DLD1 (cell line): Measurements from ENCODE around the gene PLCXD3.
"Not testable (repeated sequence)": the region's sequence is repeated elsewhere in the genome, so short reads cannot be mapped to it uniquely, and the experiment has no call there.

Experiments used
- in situ Hi-C: cut with HindIII; loops from 2 replicates; pipeline ENCODE4 v1.10.0; 2017; ENCODE audit warnings: low sequenced_read_pairs

PLCXD3 gene

DNA sequence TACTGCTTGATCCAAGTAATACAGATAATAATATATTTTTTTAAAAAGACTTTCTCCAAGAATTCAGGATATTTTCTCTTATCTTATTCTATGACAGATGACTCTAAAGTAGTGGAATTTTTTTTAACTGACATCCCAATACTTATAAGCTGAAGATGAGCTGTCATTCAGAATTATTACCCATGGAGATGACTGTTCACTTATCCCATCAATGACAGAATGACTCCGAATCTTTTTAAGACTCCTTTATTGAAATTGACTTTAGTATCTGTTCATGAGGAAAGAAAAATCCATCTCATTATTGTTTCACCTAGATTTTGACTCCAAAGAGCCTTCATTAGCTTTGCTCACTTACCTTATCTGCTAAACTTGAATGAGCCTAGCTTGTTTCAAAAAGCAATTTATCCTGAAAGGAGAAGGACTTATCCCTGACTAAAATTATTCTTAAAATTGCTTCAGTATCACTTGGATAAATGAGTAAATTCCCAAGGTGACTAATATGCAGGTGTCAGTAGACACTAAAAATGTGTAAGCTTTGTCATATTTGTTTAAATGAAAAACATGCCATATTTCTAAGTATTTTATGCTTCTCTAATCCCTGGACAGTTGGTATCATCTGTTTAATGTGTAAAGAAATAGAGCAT, 146.9 kb downstream of the PLCXD3 start:
- in situ Hi-C loops, result no loop called here

DNA sequence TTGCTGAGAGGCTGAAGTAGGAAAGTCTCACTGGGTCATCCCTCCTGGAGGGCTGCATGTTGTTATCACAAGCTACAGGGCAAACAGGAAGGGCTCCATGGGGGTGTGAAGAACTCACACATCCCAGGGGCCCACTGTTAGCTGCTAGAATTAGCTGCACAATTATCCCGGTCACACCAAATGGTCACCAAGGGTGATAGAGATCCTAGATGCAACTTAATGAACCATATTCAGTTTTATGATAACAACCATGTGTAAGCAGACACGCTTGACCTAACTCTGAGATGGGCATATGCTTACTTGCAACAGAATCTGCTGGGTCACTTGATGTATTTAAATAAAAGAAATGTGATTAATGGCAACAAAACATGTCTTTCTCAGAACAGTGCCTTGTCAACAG, 153.6 kb downstream of the PLCXD3 start:
- in situ Hi-C loops, result no loop called here

DNA sequence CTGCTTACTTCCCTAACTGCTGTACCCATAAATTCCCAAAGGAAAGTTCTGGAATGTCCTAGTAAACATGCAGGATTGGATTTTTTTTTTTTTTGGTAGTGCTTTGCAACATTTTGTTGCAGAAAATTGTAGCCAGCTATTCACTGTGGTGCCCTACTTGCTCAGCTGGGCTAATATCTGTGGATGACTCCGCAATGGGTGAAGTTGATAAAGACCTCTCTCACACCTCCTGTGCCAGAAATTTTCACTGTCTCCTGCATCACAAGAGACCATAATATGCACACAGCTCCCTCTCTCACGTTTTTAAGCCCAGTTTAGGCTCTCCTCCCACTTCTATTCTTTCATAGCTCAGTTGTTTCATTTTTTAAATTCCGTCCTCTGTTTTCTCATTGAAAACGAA, 160.6 kb downstream of the PLCXD3 start:
- in situ Hi-C loops, result no loop called here

DNA sequence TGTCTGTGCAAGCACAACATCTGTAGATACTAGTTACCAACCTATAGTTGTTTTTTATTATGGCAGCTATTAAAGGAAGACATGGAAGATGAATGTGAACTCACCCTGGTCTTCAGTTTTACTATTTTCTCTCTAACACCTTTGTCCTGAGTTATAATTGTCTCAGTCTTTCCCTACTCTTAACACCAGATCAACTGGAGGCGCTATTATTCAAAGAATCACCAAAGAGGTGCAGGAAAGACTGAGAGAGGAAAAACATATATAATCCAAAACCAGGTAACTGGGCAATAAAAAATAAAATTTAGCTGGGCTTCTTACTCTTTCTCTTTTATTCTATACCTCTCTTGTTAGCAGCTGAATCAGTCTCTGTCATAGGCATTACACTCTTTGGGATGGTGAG, 162.8 kb downstream of the PLCXD3 start:
- in situ Hi-C loops, result no loop called here

DNA sequence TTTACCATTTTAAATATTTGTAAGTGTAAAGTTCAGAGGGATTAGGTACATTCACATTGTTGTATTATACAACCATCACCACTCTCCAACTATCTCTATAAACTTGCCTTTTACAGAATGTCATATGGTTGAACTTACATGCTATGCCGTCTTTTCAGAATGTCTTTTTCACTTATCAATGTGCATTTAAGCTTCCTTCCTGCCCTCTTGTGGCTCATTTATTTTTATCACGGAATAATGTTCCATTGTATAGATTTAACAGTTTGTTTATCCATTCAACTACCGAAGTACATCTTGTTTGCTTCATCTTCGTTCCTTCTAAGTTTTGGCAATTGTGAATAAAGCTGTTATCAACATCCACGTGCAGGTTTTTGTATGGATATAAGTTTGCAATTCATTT, 163.8 kb downstream of the PLCXD3 start:
- in situ Hi-C loops, result no loop called here

DNA sequence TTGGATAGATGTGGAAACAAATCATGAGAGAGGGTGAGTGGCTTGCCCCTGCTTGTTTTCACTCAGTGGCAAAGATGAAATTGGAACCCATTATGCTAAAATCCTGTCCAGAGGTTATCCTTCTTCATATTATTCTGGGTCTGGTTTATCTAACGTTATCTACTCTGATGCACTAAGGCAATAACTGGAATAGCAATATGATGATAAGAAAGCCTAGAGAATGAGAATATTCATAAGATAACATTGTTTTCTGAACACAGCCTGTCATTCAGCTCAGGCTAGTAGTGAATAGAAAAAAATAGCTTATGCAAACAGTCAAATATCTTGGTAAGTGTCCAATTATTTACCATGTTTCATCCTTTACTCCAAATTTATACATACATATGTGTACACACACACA, 165.1 kb downstream of the PLCXD3 start:
- in situ Hi-C loops, result no loop called here

DNA sequence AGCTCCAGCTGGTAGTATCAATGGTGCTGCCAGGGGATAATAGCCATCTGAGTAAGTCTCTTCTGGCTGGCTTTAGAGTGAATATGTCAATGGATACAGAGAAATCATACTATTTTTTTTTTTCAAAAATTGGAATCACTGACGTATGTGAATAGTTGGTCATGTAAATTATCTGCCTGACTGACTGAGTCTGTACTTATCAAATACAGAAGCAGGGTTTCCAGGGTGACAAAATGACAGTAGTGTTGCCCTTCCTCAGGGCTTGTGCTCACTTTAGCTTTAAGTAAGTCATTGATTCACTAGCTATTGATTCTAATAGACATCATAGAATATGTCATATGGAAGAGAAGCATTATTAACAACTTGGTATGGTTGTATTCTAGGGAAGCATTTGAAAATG, 171.1 kb downstream of the PLCXD3 start:
- in situ Hi-C loops, result no loop called here

DNA sequence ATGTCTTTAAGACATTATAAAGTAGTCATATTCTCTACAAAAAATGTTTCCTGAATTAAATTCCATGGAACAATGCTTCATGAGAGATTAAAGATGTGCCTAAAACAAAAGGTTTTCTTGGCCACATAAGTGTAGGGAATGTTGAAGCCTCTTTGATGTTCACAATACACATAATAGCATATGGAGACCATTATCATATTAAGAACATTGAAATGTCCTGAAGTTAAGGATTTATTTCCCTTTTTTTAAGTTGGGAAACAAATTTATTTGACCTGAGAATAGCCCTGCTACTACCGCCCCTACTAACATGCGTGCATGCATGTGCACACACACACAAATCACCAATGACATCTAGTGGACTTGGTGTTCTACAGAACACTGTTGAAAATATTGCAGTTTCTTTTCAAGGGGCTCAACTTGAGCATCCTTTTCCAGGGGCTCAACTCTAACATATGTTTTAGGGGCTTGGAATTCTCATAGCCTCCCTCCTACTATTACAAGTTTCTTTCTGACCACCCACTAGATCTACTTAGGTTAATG, 172.2 kb downstream of the PLCXD3 start:
- in situ Hi-C loops, result no loop called here

DNA sequence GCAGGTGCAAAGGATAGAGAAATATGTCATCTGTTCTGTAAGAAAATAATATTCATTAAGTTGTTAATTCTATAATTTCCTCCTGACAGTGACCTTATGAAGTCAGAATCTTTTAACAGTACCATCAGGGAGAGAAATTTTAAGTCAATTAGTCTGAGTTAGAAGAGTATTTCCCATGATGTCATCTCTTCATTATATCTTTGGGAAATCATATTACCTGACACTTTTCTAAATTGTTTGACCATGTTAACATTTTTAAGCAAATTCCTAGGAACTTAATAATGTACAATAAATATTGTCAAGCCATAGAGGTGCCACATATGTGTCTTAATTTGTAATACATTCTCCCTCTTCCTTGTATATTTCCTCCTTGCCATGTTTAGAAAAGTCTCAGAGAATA, 172.7 kb downstream of the PLCXD3 start:
- in situ Hi-C loops, result no loop called here

DNA sequence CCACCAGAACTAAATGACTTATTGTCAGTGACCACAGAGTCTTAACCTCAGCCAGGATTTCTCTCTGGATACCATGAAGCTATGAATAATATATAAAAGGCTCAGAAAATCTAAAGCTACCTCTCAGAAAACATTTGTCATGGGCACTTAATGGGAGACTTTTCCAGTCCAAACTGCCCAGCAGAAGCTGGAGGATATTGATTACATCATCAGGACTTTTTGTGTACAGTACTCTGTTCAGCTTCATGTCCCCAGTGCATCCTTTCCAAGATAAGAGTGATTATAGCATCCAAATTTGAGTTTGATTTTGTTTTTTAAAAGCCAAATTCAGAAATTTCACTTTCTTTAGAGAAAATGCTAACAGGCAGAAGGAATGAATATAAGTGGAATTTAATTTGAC, 173.2 kb downstream of the PLCXD3 start:
- in situ Hi-C loops, result no loop called here

DNA sequence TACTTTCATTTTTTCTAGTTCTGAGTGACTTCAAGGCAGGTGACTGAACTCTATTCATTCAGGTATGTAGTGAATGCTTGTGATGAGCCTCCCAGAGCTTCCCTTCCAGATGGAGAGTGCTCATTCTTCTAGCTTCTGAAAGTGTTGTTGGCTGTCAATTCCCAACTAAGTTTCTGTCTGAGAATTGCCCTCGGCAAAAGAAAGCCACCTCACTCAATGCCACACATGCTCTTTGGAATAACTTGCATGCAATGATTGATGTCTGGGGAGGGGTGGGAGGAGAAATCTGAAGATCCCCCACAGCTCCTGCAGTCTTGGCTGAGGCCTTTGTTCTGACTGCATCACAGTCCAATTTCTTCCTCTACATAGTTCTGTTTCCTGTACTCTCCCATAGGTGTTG, 173.9 kb downstream of the PLCXD3 start:
- in situ Hi-C loops, result no loop called here

DNA sequence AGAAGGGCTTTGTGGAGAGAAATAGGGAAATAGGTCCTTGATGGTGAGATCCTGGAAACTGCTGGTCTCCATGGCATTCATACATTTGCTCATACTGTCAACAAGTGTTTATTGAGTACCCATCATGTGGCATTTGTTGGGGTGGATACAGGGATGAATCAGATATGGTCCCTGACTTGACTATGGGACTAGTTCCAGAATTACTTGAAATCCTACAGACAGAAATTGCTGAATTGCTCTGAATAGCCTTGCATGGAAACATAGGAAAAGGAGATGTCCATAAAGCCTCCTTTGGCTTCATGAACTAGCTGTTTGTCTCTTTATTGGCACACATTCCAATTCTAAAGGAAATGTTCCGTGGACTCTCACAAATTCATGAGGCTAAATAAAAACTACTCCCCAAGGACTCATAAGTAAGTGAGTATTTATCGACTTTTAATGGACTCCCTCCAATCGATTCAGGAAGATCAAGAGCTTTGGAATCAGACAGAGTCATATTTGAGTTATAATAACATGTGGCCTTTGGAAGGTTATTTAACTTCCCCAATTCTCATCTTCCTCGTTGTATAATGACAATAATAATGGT, 174.7 kb downstream of the PLCXD3 start:
- in situ Hi-C loops, result no loop called here

DNA sequence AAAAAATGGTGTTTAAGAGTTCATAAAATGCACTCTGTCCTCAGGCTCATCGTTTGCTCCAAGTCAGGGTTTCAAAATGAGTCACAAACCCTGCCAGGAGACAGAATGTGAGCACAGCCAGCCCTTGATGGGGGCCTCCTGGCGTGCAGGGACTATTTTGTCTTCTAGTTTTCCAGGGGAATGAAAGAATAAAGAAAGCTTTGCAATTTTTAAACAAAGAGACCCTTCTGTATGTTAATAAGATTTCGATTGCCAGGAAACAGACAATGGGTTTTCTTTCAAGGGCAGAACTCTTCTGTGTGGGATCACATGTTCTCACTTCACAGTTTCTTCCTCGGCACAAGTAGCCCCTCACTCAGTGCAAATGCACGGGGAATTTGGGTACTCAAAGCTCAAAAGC, 175.6 kb downstream of the PLCXD3 start:
- in situ Hi-C loops, result no loop called here

DNA sequence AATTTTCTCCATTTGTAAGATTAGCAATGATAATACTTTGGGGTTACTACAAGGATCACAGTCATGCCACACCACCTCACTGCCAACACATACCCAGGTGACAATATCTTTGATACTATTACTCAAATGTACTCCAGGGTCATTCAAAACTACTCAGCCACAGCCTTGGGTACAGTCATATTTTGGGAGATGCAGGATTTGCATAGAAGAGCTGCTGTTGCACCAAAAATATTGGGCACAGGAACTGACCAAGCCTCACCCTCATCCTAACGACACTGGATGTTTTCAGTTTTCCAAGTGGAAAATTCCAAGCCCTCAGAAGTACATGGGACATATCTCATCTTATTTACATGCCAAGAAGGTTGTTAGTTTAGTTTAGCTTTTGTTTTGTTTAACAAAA, 176.2 kb downstream of the PLCXD3 start:
- in situ Hi-C loops, result no loop called here

DNA sequence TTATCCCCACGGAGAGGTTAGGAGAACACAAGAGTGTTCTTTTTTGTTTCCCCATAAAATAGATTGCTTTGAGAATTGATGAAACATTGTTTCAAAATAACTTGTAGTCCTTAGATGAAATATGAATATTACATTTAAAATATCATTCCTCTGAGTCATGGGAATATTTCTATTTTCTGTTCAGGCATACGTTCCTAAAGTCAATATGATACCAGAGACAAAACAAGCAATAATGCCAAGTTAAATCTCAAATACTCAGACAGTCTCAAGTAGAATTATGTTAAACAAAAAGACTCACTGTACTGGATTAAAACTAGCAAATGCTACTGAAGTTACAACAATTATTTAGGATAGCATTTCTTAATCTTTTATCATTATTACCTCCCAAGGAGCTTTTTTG, 185.3 kb downstream of the PLCXD3 start:
- in situ Hi-C loops, result no loop called here

DNA sequence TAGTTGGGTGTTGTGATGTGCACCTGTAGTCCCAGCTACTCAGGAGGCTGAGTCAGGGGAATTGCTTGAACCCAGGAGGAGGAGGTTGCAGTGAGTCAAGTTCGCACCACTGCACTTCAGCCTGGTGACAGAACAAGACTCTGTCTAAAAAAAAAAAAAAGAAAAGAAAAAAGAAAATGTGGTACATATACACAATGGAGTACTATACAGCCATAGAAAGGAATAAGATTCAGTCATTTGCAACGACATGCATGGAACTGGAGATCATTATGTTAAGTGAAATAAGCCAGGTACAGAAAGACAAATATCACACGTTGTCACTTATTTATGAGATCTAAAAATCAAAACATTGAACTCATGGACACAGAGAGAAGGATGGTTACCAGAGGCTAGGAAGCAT, 187.6 kb downstream of the PLCXD3 start:
- in situ Hi-C loops, result not testable (repeated sequence)

DNA sequence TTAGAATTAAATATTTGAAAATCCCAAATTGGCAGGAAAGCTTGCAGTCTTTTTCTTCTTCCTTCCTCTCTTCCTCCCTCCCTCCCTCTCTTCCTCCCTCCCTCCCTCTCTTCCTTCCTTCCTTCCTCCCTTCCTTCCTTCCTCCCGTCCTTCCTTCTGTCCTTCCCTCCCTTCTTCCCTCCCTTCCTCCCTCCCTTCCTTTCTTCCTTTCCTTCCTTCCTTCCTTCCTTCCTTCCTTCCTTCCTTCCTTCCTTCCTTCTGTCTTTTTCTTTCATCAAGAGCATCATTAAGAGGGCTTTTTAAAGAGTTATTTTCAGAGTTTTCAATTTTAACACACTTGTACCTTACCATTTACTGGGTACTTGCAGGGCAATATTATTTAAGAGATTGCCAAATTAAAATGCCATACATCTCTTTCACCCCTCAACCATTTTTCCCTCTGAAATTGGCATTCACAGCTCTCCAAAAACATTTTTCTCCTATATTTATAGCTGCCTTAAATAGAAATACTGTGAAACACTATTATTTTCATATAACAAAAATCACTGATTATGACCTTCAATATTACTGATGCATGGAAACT, 197.8 kb downstream of the PLCXD3 start:
- in situ Hi-C loops, result no loop called here

DNA sequence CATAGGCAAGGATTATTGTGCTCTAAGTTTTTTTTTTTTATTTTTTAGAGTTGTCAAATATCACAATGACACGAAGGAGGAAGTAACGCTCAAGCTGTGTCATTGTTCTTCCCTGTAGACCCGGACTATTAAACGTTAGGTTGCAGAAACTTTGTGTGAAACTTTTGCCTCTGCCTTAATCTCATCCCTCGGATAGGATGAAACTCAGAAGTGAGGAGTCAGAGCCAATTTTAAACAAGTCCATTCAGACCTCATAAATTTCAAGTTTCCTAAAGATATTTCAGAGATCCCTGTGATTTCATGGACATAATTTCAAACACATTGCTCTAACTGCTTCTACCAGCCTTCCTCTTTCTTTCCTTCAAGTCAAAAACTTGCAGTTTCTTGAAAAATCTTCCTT, 198.3 kb downstream of the PLCXD3 start:
- in situ Hi-C loops, result no loop called here

DNA sequence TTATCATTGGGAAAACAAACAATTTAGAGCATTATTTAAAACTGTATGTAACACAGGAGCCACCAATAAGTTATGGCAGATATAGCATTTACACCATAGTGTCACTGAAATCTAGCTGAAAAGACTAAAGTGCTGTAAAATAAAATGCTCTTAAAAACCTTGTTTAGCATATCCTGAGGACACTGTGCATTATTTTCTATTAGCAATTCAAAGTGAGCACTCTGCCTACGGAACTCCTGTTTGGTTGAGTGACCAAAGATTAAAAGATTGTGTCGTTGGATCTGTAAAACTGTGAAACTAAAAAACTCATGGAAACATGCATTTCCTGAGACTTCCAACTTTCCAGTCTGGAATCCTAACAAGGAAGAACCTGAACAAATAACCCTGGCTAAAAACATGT, 201.1 kb downstream of the PLCXD3 start:
- in situ Hi-C loops, result no loop called here

DNA sequence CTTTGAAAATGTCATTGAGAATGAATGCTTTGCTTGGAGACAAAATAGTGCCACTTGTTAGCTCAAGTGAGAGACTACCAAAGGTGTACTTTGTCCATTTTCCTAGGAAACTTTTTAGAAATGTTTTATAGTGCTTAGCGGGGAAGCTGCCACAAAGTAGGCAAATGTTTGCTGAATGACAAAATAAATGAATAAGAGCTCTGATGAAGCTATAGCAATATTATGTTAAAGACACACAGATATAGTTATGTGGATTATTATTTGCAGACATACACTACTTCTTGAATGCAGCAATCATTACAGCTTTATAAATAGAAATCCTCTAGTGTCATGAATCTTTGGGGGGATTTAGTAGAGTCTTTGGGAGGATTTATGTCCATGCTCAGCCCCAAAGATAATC, 204.4 kb downstream of the PLCXD3 start:
- in situ Hi-C loops, result no loop called here

DNA sequence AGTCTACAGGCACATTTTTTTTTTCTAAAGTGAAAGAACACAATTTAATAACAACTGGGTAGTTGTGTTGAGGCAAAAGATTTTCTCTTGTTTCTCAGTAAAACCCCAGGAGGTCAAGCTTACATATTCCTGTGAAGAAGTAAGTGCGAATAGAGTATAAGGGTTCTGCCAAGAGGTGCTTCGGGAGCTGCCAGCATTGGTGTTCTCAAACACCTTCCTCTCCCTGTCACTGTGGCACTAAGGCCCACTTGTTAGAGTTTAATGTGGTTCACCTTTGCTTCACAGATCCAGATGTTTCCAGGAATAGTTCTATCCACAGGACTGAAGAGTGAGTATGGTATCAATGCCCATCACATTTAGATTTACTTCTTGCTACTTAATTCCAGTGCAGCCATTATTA, 205.3 kb downstream of the PLCXD3 start:
- in situ Hi-C loops, result no loop called here

DNA sequence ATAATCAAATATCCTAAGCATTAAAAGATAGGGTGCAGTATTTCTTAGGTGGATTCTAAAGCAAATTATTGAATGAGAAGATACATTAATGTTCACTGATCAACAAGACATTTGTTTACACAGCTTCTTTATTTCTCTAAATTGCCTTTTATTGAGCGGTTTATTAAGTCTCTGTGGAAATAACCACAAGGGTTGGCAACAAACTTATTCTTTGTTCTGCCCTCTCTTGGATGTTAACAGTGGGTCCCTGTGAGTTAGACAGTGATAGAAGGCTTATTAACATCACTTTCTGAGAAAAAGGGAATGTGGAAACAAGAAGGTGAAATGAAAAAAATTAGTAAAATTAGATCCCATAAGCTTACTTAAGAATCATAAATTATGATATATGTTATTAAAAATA, 214.3 kb downstream of the PLCXD3 start:
- in situ Hi-C loops, result no loop called here

DNA sequence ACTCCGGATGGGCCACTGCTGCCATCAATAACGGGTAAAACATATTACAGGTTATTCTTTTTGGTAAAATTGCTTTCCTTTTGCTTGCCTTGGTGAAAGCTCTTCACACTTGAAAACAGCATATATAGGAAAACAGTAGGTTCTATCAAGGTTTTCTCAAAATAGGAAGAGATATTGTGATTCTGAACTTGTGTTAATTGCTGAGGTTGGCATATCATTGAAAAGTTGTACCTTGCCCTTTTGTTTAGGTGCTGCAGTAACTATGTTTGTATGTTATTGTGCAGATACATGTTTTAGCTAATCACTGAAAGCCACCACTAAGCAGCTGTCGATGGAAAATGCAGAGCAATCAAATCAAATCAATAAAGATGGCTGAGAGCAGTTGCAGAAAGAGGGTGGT, 219.1 kb downstream of the PLCXD3 start:
- in situ Hi-C loops, result no loop called here
